Measurements from ENCODE around the gene COL9A1. TPM values are rescaled to one million over a fixed set of nuclear protein-coding genes. Genes with fewer than 3 reads are reported as not detected.

The COL9A1 gene
- total RNA-seq, 1 donor from 2014 or later, result not detected

- no peak overlapping the region for H3K4me3 ChIP-seq (ENCODE audit: low read depth, low read length)
- no peak for DNase-seq (ENCODE audit: low read depth)
Observed at GRCh38 chr6:70168681-70169377, 134.1 kb downstream of the COL9A1 start.

More at GRCh38 chr6:70168681-70169377, 134.1 kb downstream of the COL9A1 start:
- no peak for TF ChIP-seq CTCF (conservative IDR thresholded peaks at IDR 0.05; ENCODE audit: low read depth, low read length)

Other genes with a start within 250 kb of the COL9A1 start
- 18.4 and 25.1 TPM in 2 replicates for gene FAM135A, start 110.4 kb upstream of the COL9A1 start, total RNA-seq